HL-60 (cell line): ENCODE data around the gene C17orf78.

ENCODE experiments used
- CTCF ChIP-seq: IDR thresholded peaks from one replicate; pipeline ENCODE4 v1.5.1; 2011; ENCODE audit warnings: low read length, control low read depth, inconsistent platforms; ENCODE audit not compliant: insufficient read depth
- GABPA ChIP-seq: IDR thresholded peaks from 2 replicates; pipeline ENCODE4 v1.6.1; 2012; ENCODE audit warnings: low read depth
- POLR2AphosphoS5 ChIP-seq: IDR thresholded peaks from 2 replicates; pipeline ENCODE4 v1.6.1; 2012; ENCODE audit warnings: low read depth
- REST ChIP-seq: IDR thresholded peaks from 2 replicates; pipeline ENCODE4 v1.6.1; 2012; ENCODE audit warnings: low read depth; ENCODE audit not compliant: insufficient replicate concordance
- SPI1 ChIP-seq: IDR thresholded peaks from 2 replicates; pipeline ENCODE4 v1.6.1; 2012; ENCODE audit warnings: low read depth, mild to moderate bottlenecking, borderline replicate concordance

- TF ChIP-seq CTCF = no peak
- no peak for TF ChIP-seq GABPA
- TF ChIP-seq POLR2AphosphoS5 = no peak
- no peak for TF ChIP-seq REST
- no peak for TF ChIP-seq SPI1
These were observed 24.7 kb downstream of the C17orf78 start for GRCh38 chr17:37400505-37400904.
